OCI-LY7 (cell line): ENCODE results near the gene ACIN1.

ENCODE experiments used
- EZH2phosphoT487 ChIP-seq: fragments of 200-600 bp; sonication (generic); IDR thresholded peaks from 2 replicates; pipeline ENCODE4 v1.6.1; 2018; ENCODE audit warnings: low read depth, borderline replicate concordance, mild to moderate bottlenecking, mixed run types, antibody characterized with exemption, low read length, moderate library complexity, mixed read lengths
- TF ChIP-seq, protein P1 (sequence below): fragments of 200-600 bp; sonication (generic); conservative IDR thresholded peaks from 2 replicates; pipeline ENCODE4 v1.5.1; 2014; ENCODE audit warnings: mild to moderate bottlenecking, antibody characterized with exemption, low read length, moderate library complexity, mixed read lengths

DNA sequence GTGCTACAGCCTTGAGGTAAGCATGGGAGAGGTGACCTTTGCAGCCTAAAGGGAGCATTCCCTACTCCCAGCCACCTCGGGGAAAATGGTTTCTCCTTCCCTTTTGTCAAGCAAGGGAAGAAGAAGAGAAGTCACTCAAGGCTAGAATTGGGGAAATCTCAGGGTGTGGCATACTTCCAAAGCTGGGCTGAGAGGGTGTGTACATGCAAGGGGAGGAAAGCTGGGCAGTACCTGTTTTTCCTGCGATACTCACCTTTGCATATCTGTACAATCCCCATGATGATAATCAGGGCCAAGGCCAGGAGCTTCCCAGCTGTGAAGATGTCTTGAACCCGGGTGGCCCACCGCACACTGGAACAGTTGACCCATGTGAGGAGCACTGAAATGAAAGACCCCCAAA is 47.9 kb upstream of the ACIN1 start:
- TF ChIP-seq, protein P1, sequence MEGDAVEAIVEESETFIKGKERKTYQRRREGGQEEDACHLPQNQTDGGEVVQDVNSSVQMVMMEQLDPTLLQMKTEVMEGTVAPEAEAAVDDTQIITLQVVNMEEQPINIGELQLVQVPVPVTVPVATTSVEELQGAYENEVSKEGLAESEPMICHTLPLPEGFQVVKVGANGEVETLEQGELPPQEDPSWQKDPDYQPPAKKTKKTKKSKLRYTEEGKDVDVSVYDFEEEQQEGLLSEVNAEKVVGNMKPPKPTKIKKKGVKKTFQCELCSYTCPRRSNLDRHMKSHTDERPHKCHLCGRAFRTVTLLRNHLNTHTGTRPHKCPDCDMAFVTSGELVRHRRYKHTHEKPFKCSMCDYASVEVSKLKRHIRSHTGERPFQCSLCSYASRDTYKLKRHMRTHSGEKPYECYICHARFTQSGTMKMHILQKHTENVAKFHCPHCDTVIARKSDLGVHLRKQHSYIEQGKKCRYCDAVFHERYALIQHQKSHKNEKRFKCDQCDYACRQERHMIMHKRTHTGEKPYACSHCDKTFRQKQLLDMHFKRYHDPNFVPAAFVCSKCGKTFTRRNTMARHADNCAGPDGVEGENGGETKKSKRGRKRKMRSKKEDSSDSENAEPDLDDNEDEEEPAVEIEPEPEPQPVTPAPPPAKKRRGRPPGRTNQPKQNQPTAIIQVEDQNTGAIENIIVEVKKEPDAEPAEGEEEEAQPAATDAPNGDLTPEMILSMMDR = no peak
- no peak for TF ChIP-seq EZH2phosphoT487
